Thyroid gland (tissue), 4 donors: Measurements from ENCODE around the gene KIAA0040.

Source experiments
- CTCF ChIP-seq, 6 experiments: fragments of 200-600 bp in 3 of 6; fragments of 450-650 bp in 3 of 6; sonication (generic) in 3 of 6; IDR thresholded peaks; one replicate each; pipeline ENCODE4 v1.5.1; 2016 to 2019; ENCODE audit warnings: antibody characterized with exemption in 6 of 6, mild to moderate bottlenecking in 2 of 6, inconsistent platforms in 1 of 6, moderate library complexity in 1 of 6
- POLR2A ChIP-seq, 2 donors: fragments of 450-650 bp; IDR thresholded peaks; one replicate each; pipeline ENCODE4 v1.6.1; 2017; ENCODE audit warnings: antibody characterized with exemption in 2 of 2, mild to moderate bottlenecking in 2 of 2, moderate library complexity in 1 of 2

- TF ChIP-seq CTCF (IDR thresholded peaks at IDR 0.05) (no peak), POLR2A (IDR thresholded peaks at IDR 0.05) (no peak)
Measured at GRCh38 chr1:175178456-175178855, 14.1 kb downstream of the KIAA0040 start.
